Measurements from ENCODE around the gene CA14.
"Not testable (repeated sequence)": the region's sequence is repeated elsewhere in the genome, so short reads cannot be mapped to it uniquely, and the experiment has no call there.

CA14 gene

DNA sequence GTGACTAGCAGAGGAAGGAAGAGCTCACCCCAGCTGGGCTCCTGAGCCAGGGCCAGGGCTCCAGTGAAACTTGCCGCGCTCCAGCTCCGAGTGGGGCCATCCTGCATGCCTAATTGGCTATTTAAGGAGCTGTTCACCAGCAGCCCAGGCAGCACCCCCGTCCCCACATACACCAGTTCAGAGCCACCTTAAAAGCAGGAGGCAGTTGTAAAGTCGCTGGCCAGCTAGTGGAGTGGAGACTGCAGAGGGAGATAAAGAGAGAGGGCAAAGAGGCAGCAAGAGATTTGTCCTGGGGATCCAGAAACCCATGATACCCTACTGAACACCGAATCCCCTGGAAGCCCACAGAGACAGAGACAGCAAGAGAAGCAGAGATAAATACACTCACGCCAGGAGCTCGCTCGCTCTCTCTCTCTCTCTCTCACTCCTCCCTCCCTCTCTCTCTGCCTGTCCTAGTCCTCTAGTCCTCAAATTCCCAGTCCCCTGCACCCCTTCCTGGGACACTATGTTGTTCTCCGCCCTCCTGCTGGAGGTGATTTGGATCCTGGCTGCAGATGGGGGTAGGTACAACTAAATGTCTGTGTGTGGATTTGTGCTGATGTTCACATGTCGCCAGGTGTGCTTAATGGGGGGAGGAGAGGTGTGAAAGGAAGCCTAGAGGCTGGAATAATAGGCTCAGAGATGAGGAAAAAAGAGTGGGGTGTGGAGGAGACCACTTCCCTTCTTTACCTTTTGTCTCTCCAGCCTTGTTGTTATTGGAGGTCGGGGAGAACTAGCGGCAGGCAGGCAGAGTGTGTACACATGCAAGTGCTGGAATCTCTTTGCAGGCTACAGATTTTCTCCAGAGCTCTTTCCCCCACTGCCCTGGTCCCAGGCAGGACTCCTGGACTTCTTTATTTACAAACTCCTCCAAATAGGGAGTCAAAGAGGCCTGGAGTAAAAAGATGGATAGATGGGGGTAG, at the start of gene CA14:
CA14 (plus strand) TSS at position 151 of the 962 bp plus-strand sequence; CDS start at position 506, 355 bp downstream.
- DNase-seq (ENCODE audit: low read depth, low spot score), result no peak

DNA sequence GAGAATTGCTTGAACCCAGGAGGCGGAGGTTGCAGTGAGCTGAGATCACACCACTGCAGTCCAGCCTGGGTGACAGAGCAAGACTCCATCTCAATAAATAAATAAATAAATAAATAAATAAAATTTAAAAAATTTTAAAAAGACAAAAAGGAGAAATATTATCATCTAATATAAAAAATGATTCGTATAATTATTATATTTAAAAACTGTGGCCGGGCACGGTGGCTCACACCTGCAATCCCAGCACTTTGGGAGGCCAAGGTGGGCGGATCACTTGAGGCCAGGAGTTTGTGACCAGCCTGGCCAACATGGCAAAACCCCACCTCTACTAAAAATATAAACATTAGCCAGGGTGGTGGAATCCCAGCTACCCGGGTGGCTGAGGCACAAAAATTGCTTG, 49.1 kb upstream of the CA14 start:
- DNase-seq (ENCODE audit: low read depth, low spot score), result not testable (repeated sequence)

DNA sequence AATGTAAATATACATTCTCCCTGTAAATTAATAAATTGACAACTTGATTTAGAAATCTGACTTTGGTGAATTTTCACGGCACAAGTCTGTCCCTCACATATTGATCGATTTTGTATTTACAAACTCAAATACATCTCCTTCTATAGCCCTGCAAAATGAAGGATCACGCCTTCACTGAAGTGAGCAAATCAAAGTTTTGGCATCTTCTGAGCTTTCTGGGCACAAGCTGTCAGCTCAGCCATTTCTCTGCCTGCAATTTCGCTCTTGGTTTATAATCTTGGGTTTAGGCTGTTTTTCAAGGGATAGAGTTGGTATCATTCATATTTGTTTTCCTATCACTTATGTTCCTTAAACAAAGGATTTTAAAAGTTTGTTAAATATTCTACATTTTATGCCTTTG, 47.5 kb upstream of the CA14 start:
- DNase-seq (ENCODE audit: low read depth, low spot score), result no peak

DNA sequence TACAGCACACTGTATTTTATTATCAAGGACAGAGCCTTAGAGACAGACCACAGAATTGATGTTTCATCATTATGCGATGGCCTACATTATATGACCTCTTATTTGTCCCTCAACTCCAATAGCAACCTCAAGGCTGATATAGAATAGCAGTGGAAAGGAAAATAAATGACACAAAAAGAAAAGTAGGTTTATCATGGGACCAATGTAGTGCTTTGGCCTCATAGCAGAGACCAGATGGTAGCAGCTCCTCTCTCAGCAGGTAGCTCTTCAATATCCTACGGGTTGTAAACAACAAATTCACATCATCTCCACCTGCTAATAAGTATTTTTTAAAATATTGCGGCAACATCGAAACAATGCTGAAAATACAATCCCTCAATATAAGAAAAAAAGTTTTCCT, 46.9 kb upstream of the CA14 start:
- DNase-seq (ENCODE audit: low read depth, low spot score), result no peak

DNA sequence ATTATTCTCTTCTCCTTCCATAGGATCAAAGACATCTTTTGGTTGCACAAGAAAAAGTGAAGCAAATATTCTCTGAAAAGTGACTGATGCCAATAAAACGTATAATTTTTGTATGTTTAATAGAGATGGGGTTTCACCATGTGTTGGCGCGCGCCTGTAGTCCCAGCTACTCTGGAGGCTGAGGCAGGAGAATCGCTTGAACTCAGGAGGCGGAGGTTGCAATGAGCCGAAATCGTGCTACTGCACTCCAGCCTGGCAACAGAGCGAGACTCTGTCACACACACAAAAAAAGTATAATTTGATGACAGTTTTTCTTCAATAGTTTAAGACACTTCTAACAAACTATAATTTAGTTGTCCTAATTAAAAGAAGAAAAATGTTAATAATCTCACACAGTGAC, 45.5 kb upstream of the CA14 start:
- DNase-seq (ENCODE audit: low read depth, low spot score), result no peak

DNA sequence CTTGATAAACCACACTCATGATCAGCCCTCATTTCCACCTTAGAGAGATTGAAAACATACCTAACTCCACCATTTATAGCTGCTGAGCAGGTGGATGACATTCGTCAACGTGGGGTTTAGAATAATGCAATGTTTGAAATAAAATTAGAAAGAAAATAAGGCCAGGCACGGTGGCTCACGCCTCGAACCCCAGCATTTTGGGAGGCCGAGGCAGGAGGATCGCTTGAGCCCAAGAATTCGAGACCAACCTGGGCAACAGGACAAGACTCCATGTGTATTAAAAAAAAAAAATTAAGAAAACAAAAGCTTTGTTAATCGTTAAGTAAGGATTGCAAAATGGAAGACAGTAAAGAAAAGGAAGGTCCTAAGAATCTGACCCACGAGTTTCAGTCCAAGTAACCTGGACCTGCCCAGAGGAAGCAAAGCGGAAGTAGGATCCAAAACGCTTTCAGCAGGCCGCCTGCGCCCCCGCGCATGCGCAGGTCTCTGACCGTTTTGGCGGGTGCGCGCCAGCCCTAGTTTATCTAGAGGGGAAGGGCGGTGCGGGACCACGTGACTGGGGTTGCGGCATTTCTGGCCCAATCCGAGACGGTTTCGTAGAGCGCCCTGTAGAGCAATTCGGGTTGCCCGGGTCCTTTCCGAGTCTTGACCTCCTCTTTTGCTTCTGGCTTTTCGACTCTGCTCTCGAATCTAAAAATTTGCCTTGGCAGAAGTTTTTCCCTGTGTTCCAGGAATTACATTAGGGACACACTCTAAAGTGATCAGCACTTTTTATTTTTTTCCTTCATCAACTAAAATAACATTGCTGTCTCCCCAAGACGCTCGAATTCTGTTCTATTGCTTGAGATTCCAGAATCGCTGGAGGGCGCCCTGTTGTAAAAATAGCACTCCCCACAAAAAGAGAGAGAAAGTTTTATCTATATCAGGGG, 44.1 kb upstream of the CA14 start:
- DNase-seq (ENCODE audit: low read depth, low spot score), result peak; percentile 77

DNA sequence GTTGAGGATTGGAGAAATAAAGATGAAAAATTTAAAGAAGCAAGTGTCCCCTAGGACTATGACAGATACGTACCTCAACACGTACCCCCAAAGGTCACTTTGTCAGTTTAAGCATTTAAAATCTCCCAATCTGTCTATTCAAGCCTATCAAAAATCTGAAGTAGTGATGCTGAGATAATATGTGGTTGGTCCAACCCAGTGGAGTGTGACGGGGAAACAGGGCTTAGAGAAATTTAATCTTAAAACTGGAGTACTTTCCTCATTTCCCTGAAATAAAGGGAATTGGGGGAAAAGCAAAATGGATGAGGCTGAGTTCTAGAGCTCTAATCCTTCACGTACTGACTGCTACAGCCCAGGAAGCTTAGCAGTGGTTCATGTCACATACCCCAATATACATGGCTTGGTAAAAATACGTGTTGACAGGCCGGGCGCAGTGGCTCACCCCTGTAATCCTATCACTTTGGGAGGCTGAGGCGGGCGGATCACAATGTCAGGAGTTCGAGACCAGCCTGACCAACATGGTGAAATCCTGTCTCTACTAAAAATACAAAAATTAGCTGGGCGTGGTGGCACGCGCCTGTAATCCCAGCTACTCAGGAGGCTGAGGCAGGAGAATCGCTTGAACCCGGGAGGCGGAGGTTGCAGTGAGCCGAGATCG, 43.3 kb upstream of the CA14 start:
- DNase-seq (ENCODE audit: low read depth, low spot score), result not testable (repeated sequence)

DNA sequence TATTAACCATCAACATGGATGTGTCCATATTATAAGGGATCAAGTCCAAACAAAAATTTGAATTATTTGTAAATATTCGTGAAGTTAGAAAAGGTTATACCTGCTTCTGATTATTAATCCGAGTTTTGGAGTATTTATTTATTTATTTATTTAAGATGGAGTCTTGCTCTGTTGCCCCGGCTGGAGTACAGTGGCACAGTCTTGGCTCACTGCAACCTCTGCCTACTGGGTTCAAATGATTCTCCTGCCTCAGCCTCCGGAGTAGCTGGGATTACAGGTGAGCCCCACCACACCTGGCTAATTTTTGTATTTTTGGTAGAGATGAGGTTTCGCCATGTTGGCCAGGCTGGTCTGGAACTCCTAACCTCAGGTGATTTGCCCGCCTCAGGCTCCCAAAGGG, 41.7 kb upstream of the CA14 start:
- not testable (repeated sequence) for DNase-seq (ENCODE audit: low read depth, low spot score)

DNA sequence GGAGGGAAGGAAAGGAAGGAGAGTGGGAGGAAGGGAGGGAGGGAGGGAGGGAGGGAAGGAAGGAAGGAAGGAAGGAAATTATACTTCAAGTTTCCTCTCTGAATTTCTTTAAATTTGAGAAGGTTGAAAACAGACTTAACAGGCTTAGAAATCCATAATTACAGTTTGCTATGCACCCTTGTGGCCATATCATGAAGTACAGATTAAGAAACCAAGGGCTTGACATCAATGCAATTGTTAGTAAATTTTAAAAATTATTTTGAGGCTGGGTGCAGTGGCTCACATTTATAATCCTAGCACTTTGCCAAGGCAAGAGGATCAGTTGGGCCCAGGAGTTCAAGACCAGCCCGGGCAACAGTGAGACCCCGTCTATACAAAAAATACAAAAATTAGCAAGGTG, 36.0 kb upstream of the CA14 start:
- DNase-seq (ENCODE audit: low read depth, low spot score), result no peak

DNA sequence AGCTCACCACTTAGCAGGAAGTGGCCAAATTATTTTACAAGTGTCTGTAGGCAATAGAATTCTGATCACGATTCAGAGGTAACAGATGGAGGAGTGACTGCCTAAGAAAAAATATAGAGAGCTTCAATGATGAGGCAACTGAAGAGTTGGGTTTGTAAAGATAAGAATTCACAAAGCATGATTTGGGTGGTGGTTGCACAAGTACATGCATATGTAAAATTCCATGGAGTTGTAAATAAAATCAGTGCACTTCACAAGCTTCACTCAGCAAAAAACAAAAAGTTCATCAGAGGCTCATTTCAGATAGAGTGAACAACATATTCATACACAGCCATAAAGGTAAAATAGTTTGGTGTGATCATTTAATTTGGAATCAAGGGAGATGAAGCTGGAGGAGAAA, 32.6 kb upstream of the CA14 start:
- DNase-seq (ENCODE audit: low read depth, low spot score), result no peak

DNA sequence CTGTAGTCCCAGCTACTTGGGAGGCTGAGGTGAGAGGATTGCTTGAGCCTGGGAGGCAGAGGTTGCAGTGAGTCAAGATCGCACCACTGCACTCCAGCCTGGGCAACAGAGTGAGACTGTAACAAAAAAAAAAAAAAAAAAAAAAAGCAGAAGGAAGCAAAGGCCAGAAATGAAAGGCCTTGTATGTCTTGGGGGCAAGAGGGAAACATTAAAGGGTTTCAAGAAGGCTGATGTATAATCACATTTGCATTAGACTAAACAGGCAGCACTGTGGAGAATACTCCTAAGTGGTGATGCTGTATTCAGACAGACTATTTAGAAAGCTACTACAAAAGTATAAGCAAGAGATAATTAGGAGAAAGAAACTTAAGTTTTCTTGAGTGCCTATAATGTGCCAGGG, 32.0 kb upstream of the CA14 start:
- no peak for DNase-seq (ENCODE audit: low read depth, low spot score)

DNA sequence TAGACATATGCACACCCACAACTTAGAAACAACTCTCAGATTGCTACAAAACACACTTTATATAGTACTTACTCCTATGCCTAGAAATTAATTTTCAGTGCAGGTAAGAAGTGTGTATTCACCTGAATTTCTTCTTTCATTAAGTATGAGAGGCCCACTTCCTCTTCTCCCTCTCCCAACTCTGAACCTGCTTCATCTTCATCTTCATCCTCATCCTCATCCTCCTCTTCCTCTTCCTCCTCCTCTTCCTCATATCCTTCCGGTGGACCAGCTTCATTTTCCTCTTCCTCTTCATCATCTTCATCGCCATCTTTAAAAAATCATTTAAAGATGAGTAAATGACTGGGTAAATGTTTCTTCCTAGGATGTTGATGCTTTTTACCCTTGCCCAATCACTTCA, 31.1 kb upstream of the CA14 start:
- DNase-seq (ENCODE audit: low read depth, low spot score), result no peak

DNA sequence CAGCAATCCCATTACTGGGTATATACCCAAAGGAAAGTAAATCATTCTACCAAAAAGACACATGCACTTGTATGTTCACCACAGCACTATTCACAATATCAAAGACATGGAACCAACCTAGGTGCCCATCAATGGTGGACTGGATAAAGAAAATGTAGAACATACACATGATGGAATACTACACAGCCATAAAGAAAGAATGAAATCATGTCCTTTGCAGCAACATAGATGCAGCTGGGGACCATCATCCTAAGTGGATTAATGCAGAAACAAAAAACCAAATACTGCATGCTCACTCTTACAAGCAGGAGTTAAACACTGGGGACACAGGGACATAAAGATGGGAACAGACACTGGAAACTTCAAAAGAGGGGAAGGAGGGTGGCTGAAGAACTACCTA, 30.3 kb upstream of the CA14 start:
- no peak for DNase-seq (ENCODE audit: low read depth, low spot score)

DNA sequence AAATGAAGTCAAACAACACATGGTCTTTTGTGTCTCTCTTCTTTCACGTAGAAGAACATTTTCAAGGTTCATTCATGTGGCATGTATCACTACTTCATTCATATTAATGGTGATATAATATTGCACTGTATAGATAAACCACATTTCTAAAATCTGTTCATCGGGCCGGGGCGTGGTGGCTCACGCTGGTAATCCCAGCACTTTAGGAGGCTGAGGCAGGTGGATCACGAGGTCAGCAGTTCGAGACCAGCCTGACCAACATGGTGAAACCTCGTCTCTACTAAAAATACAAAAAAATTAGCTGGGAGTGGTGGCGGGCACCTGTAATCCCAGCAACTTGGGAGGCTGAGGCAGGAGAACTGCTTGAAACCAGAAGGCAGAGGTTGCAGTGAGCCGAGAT, 29.3 kb upstream of the CA14 start:
- DNase-seq (ENCODE audit: low read depth, low spot score), result not testable (repeated sequence)

DNA sequence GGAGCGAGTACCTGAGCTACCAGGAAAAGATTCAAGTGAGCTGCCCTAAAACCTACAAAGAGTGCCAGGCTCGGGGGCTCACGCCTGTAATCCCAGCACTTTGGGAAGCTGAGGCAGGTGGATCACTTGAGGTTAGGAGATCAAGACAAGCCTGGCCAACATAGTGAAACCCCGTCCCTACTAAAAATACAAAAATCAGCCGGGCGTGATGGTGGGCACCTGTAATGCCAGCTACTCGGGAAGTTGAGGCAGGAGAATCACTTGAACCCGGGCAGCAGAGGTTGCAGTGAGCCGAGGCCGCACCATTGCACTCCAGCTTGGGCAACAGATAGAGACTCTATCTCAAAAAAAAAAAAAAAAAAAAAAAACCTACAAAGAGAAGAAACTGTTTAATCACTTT, 24.7 kb upstream of the CA14 start:
- not testable (repeated sequence) for DNase-seq (ENCODE audit: low read depth, low spot score)

DNA sequence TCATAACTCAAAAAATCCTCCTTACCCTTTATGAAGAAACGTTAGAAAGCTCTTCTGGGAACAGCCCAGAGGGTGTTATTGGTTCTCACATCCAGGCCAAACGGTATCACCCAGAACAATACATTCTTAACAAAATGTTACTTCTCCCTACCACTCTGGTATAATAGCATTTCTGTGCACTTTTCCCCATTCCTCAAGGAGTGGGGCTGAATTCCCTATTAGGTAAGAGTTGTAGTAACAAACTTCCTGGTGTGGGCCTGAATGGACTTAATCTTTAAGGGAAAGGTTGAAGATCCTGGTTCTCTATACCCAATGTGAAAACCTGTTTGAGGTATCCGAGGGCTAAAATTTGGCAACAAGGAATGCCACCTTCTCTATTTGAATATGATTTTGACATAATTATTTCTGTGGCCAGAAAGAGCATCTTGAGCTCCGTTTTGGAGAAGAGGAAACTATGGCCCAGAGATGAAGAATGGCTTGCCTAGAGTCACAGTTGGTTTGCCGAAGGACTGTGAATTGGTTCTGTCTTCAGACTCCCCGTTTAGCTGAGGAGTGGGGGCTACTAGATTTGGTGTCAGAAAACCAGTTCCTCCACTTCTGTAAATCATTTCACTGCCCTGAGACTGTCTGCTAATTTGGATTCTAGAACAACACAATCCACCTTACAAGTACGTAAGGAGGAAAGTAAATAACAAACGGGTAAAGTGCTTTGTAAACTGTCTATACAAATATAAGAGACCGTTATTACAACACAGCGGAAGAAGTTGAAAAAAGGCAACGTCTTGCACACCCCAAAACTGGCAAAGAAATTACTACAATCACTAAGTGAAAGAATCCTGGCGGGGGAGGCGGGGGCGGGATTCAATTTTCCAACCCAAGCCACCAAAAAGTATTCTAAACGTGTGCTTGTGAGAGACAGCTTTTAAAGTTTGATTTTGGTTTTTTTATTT, 23.9 kb upstream of the CA14 start:
- no peak for DNase-seq (ENCODE audit: low read depth, low spot score)

DNA sequence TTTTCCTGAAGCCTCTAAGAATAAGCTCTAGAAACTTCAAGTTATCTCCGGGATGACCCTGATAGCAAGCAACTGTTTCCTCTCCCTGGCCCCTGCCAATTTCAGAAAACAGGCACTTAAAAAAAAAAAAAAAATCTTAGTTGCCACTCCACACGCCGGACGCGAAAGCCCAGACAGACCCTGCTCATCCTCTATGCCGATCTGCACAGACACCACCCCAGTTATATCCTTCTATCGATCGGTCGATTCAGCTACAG, 23.3 kb upstream of the CA14 start:
- DNase-seq (ENCODE audit: low read depth, low spot score), result no peak

DNA sequence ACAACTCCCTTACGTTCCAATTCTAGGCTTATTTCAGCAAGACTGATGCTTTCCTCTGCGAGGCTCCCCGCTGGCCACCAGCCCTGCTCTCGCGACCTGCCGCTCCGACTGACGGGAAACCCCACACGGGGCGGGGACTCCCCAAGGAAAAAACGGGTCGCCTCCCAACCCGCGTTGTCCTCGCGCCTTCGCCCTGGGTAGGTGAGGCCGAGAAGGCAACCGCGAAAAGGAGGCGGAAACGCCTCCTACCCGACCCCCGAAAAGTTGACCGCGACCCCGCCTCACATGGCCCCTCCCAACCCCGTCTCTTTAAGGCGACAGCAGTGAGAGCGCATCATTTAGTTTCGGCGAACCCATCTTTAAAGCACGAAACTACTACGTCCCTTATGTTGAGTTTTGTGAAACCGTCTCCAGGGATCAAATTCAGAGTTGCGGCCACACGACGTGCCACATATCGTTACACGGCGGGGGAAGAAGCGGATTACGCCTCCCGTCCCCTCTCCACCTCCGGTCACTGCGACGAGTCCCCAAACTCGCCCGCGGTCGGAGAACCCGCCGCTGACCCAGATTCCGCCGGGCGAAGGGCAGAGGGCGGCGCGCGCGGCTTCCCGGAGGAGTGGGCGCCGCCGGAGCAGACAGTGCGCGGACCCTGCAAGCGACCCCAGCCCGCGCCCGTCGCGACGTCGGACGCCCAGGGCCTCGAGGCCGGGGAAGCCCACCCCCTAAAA, 22.8 kb upstream of the CA14 start:
- DNase-seq (ENCODE audit: low read depth, low spot score), result peak; percentile 63

DNA sequence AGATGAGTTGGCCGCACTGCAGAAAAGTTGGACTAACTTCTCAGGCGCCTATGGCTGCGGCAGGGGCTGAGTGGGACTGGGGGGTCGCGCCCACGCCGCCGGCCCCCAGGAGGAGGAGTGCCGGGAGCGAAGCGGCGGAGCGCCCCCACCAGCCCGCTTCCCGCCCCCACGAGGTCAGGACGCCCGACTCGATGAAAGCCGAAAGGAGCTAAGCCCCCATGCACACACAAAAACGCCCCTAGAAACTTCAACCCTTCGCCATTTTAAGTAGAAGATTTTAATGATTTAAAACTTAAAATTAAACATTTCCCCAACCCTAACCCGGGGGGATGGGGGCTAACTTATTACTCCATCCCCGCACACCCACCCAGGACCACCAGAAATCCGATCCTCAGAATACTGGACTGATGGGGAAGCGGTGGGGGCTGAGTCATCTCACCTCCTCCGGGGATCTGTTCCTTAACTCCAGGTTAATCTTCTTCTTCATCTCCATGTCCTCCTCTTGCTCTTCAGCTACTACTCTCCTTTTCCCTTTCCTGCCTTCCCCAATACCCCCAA, 22.2 kb upstream of the CA14 start:
- no peak for DNase-seq (ENCODE audit: low read depth, low spot score)

Data from activated naive CD8-positive, alpha-beta T cell treated with anti-CD3 and anti-CD28 coated beads, Interleukin-2, amount 50 U/mL, for 16 hours (primary cell).